Epithelial cell of esophagus (primary cell): ENCODE measurements around the gene KRAS.

Experiments used
- DNase-seq: peaks from one replicate; pipeline ENCODE4 v3.0.0; 2010; ENCODE audit warnings: low read depth
- H3K4me3 ChIP-seq: 2 replicates; pipeline ENCODE4 v1.5.1; 2011; ENCODE audit warnings: mild to moderate bottlenecking, low read length, control low read depth
- CTCF ChIP-seq: IDR thresholded peaks from 2 replicates; pipeline ENCODE4 v1.5.1; 2011; ENCODE audit warnings: low read depth, mild to moderate bottlenecking, low read length, control low read depth, inconsistent platforms; ENCODE audit not compliant: insufficient read depth; ENCODE audit errors: missing control alignments

The KRAS gene

GRCh38 chr12:25190793-25191192 lies 59.9 kb downstream of the KRAS start:
- H3K4me3 ChIP-seq, result no peak overlapping the region
- no peak for TF ChIP-seq CTCF
- no peak for DNase-seq

- no peak overlapping the region for H3K4me3 ChIP-seq
- TF ChIP-seq CTCF, result no peak
Measured at GRCh38 chr12:25189656-25190055, 61.1 kb downstream of the KRAS start.

GRCh38 chr12:25187781-25188180 lies 62.9 kb downstream of the KRAS start:
- no peak for TF ChIP-seq CTCF
- DNase-seq, result peak; percentile 80
- no peak overlapping the region for H3K4me3 ChIP-seq

More at GRCh38 chr12:25189656-25190055, 61.1 kb downstream of the KRAS start:
- DNase-seq, result no peak

- no peak overlapping the region for H3K4me3 ChIP-seq
- no peak for DNase-seq
- no peak for TF ChIP-seq CTCF
Measured at GRCh38 chr12:25186788-25187402, 63.8 kb downstream of the KRAS start.

GRCh38 chr12:25186038-25186787 lies 64.5 kb downstream of the KRAS start:
- TF ChIP-seq CTCF, result no peak
- H3K4me3 ChIP-seq, result no peak overlapping the region
- no peak for DNase-seq

- no peak for DNase-seq
- no peak overlapping the region for H3K4me3 ChIP-seq
- no peak for TF ChIP-seq CTCF
Measured at GRCh38 chr12:25184132-25184531, 66.6 kb downstream of the KRAS start.
